NT2/D1 (cell line): Measurements from ENCODE around the gene HNRNPH1.
"Not testable (repeated sequence)": the region's sequence is repeated elsewhere in the genome, so short reads cannot be mapped to it uniquely, and the experiment has no call there.

Experiments used
- DNase-seq: peaks from one replicate; pipeline ENCODE4 v3.0.0-alpha.2; 2011; ENCODE audit warnings: low read depth, low spot score
- H3K27me3 ChIP-seq: 2 replicates; pipeline ENCODE4 v1.6.0; 2011; ENCODE audit warnings: mild to moderate bottlenecking; ENCODE audit not compliant: insufficient read length, insufficient read depth
- H3K36me3 ChIP-seq: 2 replicates; pipeline ENCODE4 v1.6.1; 2011; ENCODE audit warnings: mild to moderate bottlenecking, low read length, mixed read lengths; ENCODE audit not compliant: insufficient read depth, insufficient read length
- H3K4me1 ChIP-seq: 2 replicates; pipeline ENCODE4 v1.5.1; 2011; ENCODE audit not compliant: insufficient read depth, insufficient read length
- H3K4me3 ChIP-seq: 2 replicates; pipeline ENCODE4 v1.5.1; 2011; ENCODE audit warnings: low read depth; ENCODE audit not compliant: insufficient read length
- H3K9ac ChIP-seq: 2 replicates; pipeline ENCODE4 v1.6.0; 2011; ENCODE audit warnings: low read depth; ENCODE audit not compliant: insufficient read length
- H3K9me3 ChIP-seq: 2 replicates; pipeline ENCODE4 v1.5.1; 2011; ENCODE audit warnings: mild to moderate bottlenecking, low read length; ENCODE audit not compliant: insufficient read depth
- SUZ12 ChIP-seq: IDR thresholded peaks from 2 replicates; pipeline ENCODE4 v1.6.1; 2011; ENCODE audit not compliant: insufficient read length, insufficient read depth; ENCODE audit errors: extremely low read depth
- YY1 ChIP-seq: IDR thresholded peaks from 2 replicates; pipeline ENCODE4 v1.6.1; 2011; ENCODE audit not compliant: insufficient read length, insufficient read depth
- ZNF274 ChIP-seq: IDR thresholded peaks from 2 replicates; pipeline ENCODE4 v1.6.1; 2011; ENCODE audit warnings: mild to moderate bottlenecking, low read depth, low read length

Gene HNRNPH1

DNA sequence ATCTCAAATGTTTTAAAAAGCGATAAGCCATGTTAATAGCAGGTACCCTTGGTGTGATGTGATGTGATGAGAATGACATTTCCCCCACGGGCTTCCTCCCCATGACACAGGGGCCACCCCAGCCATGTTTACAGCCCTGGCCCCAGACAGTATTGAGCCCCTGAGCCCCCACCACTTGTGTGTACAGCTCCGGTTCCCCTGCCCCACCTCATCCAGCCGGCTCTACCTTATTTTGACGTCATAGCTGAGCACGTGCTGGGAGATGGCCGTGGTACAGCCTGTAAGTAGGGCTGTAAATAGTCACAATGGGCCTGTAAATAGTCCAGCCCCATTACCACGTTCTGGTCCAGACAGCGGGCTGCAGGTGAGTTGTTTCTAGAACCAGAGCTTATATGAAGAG lies 24.9 kb upstream of the HNRNPH1 start:
- Histone ChIP-seq H3K27me3 (no peaks in the 10 kb centered on the region), H3K4me1 (no peaks in the 10 kb centered on the region), H3K9ac (no peak overlapping the region), H3K4me3 (no peak overlapping the region), H3K9me3 (peaks cover 6% of the 10 kb centered on the region; the same call in 1 of the 2 replicates), H3K36me3 (no peaks in the 10 kb centered on the region)
- TF ChIP-seq ZNF274 (no peak), YY1 (no peak), SUZ12 (no peak)
- no peak for DNase-seq

DNA sequence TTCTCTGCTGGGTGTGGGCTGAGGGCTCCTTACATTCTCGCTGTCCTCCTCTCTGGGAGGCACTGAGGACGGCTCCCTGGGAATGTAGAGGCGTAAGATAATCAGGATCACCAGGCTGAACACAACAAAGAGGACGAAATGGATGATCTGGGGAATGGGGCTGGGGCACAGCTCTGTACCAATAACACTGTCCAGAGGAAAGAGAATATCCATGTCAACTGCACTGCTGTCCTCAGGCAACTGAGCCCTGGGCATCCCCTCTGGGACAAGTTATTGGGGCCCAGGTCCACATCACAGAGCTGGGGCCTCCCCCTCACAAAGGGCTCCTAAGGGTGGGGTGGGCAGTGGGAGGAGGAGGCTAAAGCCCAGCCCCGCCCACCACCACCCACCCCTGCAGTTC lies 21.3 kb upstream of the HNRNPH1 start:
- not testable (repeated sequence) for H3K9me3 ChIP-seq, H3K27me3 ChIP-seq, H3K4me1 ChIP-seq, H3K36me3 ChIP-seq, H3K9ac ChIP-seq, H3K4me3 ChIP-seq, DNase-seq

DNA sequence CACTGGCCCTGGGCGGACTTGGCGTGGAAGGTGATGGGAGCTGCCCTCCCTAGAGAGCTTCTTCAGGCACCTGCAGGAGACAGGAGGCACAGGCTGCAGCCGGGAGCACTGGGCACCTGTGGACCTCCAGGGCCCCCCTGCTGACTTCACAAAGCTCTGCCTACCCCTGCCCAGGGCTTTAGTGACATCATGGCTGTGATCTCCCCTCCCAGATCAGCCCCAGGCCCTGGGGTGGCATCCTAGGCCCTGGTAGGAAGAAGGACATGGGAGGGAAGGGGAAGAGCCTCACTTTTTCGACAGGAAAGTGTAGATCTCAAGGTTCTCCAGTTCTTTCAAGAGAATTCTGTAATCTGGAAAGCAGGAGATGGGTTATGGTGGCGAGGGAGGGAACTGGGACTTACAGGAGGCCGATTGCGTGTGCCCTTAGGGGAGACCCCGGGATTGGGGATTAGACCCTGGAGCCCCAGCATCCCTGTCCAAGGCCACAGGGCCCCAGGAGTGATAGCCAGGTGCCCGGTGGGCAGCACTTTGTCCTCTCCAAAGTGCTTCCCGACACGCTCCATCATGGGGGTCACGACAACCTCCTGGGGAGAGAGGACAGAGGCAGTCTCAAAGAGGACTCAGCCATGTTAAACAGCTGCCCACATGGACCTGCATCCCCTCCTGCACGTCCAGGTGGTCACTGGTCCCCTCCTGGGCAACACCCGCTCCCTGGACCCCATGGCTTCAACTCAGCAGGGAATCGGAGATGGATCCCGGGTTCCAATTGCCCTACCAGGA lies 19.9 kb upstream of the HNRNPH1 start:
- not testable (repeated sequence) for H3K27me3 ChIP-seq, H3K9me3 ChIP-seq, H3K9ac ChIP-seq, H3K4me1 ChIP-seq, H3K4me3 ChIP-seq, DNase-seq, H3K36me3 ChIP-seq

DNA sequence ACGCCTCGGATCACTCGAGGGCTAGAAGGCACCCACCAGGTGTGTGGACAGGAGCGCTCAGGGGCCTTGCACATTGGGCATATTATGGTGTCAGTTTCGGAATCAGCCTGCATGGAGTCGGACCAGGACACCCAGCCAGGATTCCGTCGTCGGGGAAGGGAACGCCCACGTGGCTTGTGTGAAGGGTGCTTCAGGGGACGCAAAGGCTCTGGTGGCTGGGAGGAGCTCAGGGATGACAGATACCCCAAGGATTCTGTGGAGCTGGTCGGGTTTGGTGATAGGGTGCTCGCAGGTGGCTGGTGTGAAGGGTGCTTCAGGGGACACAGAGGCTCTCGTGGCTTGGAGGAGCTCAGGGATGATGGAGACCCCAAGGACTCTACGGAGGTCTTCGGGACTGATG lies 19.2 kb upstream of the HNRNPH1 start:
- not testable (repeated sequence) for DNase-seq, H3K4me1 ChIP-seq

DNA sequence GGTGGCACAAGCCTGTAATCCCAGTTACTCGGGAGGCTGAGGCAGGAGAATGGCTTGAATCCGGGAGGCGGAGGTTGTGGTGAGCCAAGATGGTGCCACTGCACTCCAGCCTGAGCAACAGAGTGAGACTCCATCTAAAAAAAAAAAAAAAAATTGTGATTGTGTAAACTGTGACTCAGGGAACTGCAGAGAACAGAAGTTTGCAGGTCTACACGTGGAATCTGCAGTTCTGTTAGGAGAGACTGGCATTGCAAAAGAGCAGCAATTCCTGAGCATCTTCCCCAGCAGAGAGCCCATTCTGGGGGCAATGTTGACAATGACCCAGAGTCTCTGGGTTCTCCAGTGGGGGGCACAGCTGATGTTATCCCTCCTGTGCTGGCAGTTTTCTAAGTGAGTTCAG lies 18.3 kb upstream of the HNRNPH1 start:
- H3K9ac ChIP-seq, H3K4me1 ChIP-seq, DNase-seq, H3K4me3 ChIP-seq, H3K9me3 ChIP-seq, H3K36me3 ChIP-seq, H3K27me3 ChIP-seq: not testable (repeated sequence)

More for the DNA sequence above, 19.2 kb upstream of the HNRNPH1 start:
- not testable (repeated sequence) for H3K9me3 ChIP-seq, H3K36me3 ChIP-seq, H3K9ac ChIP-seq, H3K4me3 ChIP-seq, H3K27me3 ChIP-seq

DNA sequence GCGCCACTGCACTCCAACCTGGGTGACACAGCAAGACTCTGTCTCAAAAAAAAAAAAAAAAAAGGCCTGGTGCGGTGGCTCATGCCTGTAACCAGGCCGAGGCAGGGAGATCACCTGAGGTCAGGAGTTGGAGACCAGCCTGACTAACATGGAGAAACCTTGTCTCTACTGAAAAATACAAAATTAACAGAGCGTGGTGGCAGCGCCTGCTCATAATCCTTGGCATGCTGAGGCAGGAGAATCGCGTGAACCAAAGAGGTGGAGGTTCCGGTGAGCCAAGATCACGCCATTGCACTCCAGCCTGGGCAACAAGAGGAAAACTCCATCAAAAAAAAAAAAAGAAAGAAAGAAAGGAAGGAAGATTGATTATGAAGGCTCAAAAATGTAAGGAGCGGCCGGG lies 15.8 kb upstream of the HNRNPH1 start:
- DNase-seq, H3K4me1 ChIP-seq, H3K9ac ChIP-seq, H3K9me3 ChIP-seq, H3K36me3 ChIP-seq, H3K27me3 ChIP-seq, H3K4me3 ChIP-seq: not testable (repeated sequence)

DNA sequence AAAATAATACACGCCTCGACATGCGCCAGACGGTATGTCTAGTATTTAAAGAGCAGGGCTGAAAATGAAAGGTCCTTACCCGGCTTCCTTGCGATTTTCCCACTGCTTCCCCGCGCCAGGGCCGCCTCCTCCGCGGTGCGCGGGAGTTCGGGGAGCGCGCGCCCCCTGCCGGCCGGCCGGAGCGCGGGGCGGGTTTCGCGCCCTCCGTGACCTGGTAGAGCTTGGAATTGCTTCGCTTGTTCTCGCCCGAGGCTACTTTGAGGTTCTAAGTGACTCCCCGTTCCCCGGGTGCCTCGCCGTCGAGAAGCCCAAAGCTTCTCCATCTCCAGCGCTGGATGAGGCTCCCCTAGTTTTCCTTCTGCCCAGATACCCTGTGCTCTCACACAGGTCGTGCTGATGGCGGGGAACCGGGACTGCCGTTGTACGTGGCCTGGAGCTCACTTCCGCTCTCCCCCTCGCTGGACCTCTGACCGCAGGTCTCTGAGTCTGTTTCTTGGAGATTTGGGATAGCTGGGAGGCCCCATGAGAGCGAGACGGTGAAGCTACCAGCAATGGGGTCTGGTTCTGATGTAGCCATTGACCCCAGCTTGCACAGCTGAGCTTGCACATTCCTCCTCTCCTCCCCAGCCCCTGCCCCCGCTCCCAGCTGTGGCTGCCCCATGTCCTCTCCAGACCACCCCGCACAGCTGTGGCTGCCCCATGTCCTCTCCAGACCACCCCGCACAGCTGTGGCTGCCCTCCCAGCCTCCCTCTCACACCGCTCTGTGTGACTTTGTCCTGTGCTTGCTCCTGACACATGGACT lies 11.1 kb upstream of the HNRNPH1 start:
- not testable (repeated sequence) for H3K27me3 ChIP-seq, H3K9ac ChIP-seq, DNase-seq, H3K36me3 ChIP-seq, H3K4me1 ChIP-seq, H3K4me3 ChIP-seq, H3K9me3 ChIP-seq

DNA sequence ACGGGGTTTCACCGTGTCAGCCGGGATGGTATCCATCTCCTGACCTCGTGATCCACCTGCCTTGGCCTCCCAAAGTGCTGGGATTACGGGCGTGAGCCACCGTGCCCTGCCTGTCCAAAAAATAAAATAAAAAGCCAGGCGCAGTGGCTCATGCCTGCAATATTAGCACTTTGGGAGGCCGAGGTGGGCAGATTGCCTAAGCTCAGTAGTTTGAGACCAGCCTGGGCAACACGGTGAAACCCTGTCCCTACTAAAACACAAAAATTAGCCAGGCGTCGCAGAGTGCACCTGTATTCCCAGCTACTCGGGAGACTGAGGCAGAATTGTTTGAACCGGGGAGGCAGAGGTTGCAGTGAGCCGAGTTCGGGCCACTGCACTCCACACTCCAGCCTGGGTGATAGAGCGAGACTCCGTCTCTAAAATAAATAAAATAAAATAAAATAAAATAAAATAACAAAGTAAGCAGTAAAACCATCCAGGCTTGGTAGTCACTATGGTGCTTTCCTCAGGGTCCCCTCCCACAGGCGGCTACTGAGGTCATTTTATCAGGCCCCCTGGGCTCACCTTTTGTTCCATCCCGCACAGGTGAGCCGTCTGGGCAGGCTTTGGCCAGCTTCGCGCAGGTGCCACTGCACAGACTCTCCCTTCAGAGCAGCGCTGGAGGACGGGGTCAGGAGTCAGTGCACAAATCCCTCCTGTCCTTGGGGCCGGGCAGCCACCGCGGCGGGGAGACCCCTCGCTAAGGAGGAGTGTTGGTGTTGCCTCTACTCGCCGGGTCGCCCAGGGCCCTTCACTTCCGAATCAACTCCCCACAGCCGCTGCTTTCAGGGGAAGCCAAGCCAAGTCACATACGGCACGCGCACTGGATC lies 10.3 kb upstream of the HNRNPH1 start:
- not testable (repeated sequence) for H3K27me3 ChIP-seq, DNase-seq, H3K4me1 ChIP-seq, H3K4me3 ChIP-seq, H3K9me3 ChIP-seq, H3K36me3 ChIP-seq
- H3K9ac ChIP-seq = peak overlapping the region; percentile 21
